Gastrocnemius medialis (tissue), 4 donors: Measurements from ENCODE around the gene LTO1. TPM values are rescaled to one million over a fixed set of nuclear protein-coding genes. Genes with fewer than 3 reads are reported as not detected.

Source experiments
- ATAC-seq, 2 donors: fragments of 150-250 bp; one replicate each; pipeline ENCODE4 v1.9.1; 2016
- DNase-seq, 2 donors: peaks; one replicate each; pipeline ENCODE4 v3.0.0-alpha.2; 2019
- H3K27ac ChIP-seq, 4 donors: fragments of 200-600 bp; sonication (generic); 1 replicate in 1 of 4; 2 replicates in 3 of 4; pipeline ENCODE4 v1.5.1; 2016 to 2018; ENCODE audit warnings: mild to moderate bottlenecking in 2 of 4, moderate library complexity in 1 of 4
- H3K27me3 ChIP-seq, 3 donors: fragments of 200-600 bp; sonication (generic) in 2 of 3; 1 replicate in 1 of 3; 2 replicates in 2 of 3; pipeline versions ENCODE4 v1.5.1 to v1.6.0; 2016 to 2019; ENCODE audit warnings: mild to moderate bottlenecking in 1 of 3, moderate library complexity in 1 of 3
- H3K36me3 ChIP-seq, 2 donors: fragments of 200-600 bp; sonication (generic) in 1 of 2; one replicate each; pipeline ENCODE4 v1.5.1; 2017 to 2018
- H3K4me1 ChIP-seq, 2 donors: fragments of 200-600 bp; sonication (generic) in 1 of 2; one replicate each; pipeline ENCODE4 v1.5.1; 2016 to 2017; ENCODE audit warnings: mild to moderate bottlenecking in 2 of 2
- H3K4me3 ChIP-seq, 4 donors: fragments of 200-600 bp; sonication (generic) in 3 of 4; 1 replicate in 1 of 4; 2 replicates in 3 of 4; pipeline ENCODE4 v1.5.1; 2016 to 2019; ENCODE audit warnings: mild to moderate bottlenecking in 2 of 4
- H3K9me3 ChIP-seq, 3 donors: fragments of 200-600 bp; sonication (generic) in 2 of 3; 1 replicate in 1 of 3; 2 replicates in 2 of 3; pipeline ENCODE4 v1.5.1; 2016 to 2019
- POLR2A ChIP-seq, 2 donors: fragments of 450-650 bp; IDR thresholded peaks; one replicate each; pipeline ENCODE4 v1.6.1; 2017; ENCODE audit warnings: antibody characterized with exemption in 2 of 2, mild to moderate bottlenecking in 2 of 2, moderate library complexity in 2 of 2
- in situ Hi-C, 4 donors: fragments of 200-750 bp; cut with MboI; loops; one replicate each; pipeline versions ENCODE4 v1.15.0 to v1.8.0; 2017; ENCODE audit warnings: low sequenced_read_pairs in 4 of 4
- intact Hi-C: fragments of 100-400 bp; cut with DNase I; formaldehyde crosslinking; loops from one replicate; pipeline ENCODE4 v1.15.1; 2023; ENCODE audit warnings: low total_unique reads
- total RNA-seq, 4 donors: library from RNA; depleted of rRNA; stranded (reverse); fragments of >200 nt; gene quantifications; one replicate each; pipeline versions ENCODE4 v1.1.0 to v1.2.3, GENCODE V29; 2016
- TF ChIP-seq, protein P1 (sequence below), 5 experiments: fragments of 450-650 bp in 3 of 5; fragments of 200-600 bp in 2 of 5; sonication (generic) in 2 of 5; IDR thresholded peaks in 4 of 5; conservative IDR thresholded peaks in 1 of 5; 1 replicate in 4 of 5; 2 replicates in 1 of 5; pipeline ENCODE4 v1.5.1; 2016 to 2019; ENCODE audit warnings: antibody characterized with exemption in 5 of 5, mild to moderate bottlenecking in 3 of 5, moderate library complexity in 3 of 5

Gene LTO1
- total RNA-seq, 4 donors from 2014 or later, result 9.5 to 18.2 (median 13.3) TPM

DNA sequence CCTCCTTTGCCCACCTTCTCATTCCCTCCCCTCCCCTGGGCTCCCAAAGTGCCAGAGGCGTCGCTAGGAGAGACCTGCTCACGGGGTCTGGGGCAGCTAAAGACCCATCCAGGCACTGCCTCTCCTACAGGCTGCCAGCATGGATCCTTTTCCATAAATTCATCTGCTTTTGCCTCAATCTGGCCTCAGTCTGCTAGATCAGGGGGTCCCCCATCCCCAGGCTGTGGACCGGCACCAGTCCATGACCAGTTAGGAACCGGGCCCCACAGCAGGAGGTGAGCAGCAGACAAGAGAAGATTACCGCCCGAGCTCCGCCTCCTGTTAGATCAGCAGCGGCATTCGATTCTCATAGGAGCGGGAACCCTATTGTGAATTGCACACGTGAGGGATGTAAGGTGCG lies 12.3 kb downstream of the LTO1 start:
- Histone ChIP-seq H3K9me3 (no peaks in the 10 kb centered on the region), H3K27ac (no peak overlapping the region), H3K36me3 (peaks cover 0 to 31% of the 10 kb centered on the region in 2 donors), H3K4me3 (no peak overlapping the region), H3K4me1 (no peaks in the 10 kb centered on the region), H3K27me3 (no peaks in the 10 kb centered on the region)
- DNase-seq, result no peak
- intact Hi-C loops (no loop called here), in situ Hi-C loops (loop anchor here in 1 of 4 donors (25.0 kb wide), 1 partner anchor 551 kb away; no protein-coding TSS in a partner anchor)
- ATAC-seq, result no peak
- no peak for TF ChIP-seq POLR2A (IDR thresholded peaks at IDR 0.05)
- TF ChIP-seq, protein P1, sequence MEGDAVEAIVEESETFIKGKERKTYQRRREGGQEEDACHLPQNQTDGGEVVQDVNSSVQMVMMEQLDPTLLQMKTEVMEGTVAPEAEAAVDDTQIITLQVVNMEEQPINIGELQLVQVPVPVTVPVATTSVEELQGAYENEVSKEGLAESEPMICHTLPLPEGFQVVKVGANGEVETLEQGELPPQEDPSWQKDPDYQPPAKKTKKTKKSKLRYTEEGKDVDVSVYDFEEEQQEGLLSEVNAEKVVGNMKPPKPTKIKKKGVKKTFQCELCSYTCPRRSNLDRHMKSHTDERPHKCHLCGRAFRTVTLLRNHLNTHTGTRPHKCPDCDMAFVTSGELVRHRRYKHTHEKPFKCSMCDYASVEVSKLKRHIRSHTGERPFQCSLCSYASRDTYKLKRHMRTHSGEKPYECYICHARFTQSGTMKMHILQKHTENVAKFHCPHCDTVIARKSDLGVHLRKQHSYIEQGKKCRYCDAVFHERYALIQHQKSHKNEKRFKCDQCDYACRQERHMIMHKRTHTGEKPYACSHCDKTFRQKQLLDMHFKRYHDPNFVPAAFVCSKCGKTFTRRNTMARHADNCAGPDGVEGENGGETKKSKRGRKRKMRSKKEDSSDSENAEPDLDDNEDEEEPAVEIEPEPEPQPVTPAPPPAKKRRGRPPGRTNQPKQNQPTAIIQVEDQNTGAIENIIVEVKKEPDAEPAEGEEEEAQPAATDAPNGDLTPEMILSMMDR (IDR thresholded peaks at IDR 0.05 in 4 of 5, conservative IDR thresholded peaks at IDR 0.05 in 1 of 5), result no peak

DNA sequence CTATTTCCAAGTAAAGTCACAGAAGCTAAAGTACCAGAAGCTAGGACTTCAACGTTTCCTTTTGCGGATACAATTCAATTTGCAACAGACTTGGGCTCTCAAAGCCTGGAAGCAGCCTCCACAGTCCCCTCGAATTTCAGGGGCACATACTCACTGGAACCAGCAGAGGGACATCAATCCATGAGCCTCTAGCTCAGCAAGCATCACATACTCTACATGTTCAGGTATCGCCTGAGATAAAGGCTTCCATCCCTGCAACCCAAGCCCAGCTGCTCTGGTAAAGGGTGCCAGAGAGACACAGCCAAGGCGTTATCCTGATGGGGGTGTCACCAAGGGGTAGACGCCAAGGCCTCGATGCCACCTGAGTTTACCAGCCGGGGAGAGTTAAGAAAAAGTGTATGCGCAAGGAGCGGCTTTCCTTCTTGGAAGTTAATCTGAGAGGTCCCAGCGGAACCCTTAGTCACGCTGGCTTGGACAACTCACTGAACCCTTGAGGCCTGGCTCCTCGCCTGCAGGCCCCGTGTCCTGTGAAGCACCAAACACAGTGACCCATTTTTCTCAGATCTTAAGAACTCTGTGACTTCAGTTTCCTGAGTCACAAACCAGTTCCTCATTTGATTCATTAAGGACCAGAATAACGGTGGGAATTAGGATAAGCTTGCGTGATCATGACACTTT lies 13.0 kb downstream of the LTO1 start:
- TF ChIP-seq POLR2A (IDR thresholded peaks at IDR 0.05), result no peak
- TF ChIP-seq, protein P1 (IDR thresholded peaks at IDR 0.05 in 4 of 5, conservative IDR thresholded peaks at IDR 0.05 in 1 of 5), result no peak
- intact Hi-C loops (no loop called here), in situ Hi-C loops (loop anchor here in 1 of 4 donors (25.0 kb wide), 1 partner anchor 550 kb away; no protein-coding TSS in a partner anchor)
- peak in 1 of 2 donors; percentile 43 for DNase-seq
- Histone ChIP-seq H3K36me3 (peaks cover 0 to 31% of the 10 kb centered on the region in 2 donors), H3K4me1 (no peaks in the 10 kb centered on the region), H3K27ac (no peak overlapping the region), H3K27me3 (no peaks in the 10 kb centered on the region), H3K9me3 (no peaks in the 10 kb centered on the region), H3K4me3 (no peak overlapping the region)
- no peak for ATAC-seq

DNA sequence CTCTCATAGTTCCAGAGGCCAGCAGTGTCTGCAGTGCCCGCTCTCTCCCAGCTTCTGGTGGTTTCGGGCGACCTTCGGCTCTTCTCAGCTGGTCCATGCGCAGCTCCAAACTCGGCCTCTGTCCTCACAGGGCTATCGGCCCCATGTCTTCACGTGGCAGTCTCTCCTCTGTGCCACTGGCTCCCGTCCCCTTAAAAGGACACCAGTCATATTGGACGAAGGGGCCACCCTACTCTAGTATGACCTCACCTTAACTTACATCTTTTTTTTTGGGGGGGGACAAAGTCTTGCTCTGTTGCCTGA lies 13.8 kb downstream of the LTO1 start:
- Histone ChIP-seq H3K4me1 (no peaks in the 10 kb centered on the region), H3K4me3 (no peak overlapping the region), H3K9me3 (no peaks in the 10 kb centered on the region), H3K27me3 (no peaks in the 10 kb centered on the region), H3K27ac (no peak overlapping the region), H3K36me3 (peaks cover 0 to 24% of the 10 kb centered on the region in 2 donors)
- DNase-seq (no peak), ATAC-seq (no peak)
- in situ Hi-C loops (loop anchor here in 1 of 4 donors (25.0 kb wide), 1 partner anchor 549 kb away; no protein-coding TSS in a partner anchor), intact Hi-C loops (no loop called here)
- TF ChIP-seq, protein P1 (IDR thresholded peaks at IDR 0.05 in 4 of 5, conservative IDR thresholded peaks at IDR 0.05 in 1 of 5), result no peak
- TF ChIP-seq POLR2A (IDR thresholded peaks at IDR 0.05), result no peak

DNA sequence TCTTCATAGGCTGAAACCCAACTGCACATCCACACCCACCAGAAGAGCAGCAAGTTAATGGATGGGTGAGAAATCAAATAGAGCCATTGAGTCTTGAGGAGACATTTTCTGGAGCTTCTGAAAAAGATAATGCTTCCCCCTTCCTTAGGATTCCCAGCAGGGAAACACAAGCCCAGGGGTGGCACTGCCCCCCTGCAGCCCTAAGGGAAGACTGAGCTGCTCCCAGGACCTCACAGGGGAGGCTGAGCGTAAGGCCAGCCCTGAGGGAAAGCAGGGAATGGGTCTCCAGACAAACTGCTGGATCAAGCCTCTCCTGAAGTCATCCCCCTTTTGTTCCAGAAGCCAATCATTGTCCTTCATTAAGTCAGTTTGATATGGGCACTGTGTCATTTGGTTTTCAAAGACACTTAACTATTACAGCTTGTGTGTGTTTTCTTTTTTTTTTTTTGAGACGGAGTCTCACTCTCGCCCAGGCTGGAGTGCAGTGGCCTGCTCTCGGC lies 15.1 kb downstream of the LTO1 start:
- Histone ChIP-seq H3K36me3 (peaks cover 0 to 10% of the 10 kb centered on the region in 2 donors), H3K27me3 (no peaks in the 10 kb centered on the region), H3K4me3 (no peak overlapping the region), H3K9me3 (no peaks in the 10 kb centered on the region), H3K4me1 (no peaks in the 10 kb centered on the region), H3K27ac (no peak overlapping the region)
- in situ Hi-C loops (loop anchor here in 1 of 4 donors (25.0 kb wide), 1 partner anchor 548 kb away; no protein-coding TSS in a partner anchor), intact Hi-C loops (no loop called here)
- DNase-seq (no peak), ATAC-seq (no peak)
- TF ChIP-seq, protein P1 (IDR thresholded peaks at IDR 0.05 in 4 of 5, conservative IDR thresholded peaks at IDR 0.05 in 1 of 5), result no peak
- TF ChIP-seq POLR2A (IDR thresholded peaks at IDR 0.05), result no peak
